ENCODE data around the gene A1BG. TPM values are rescaled to one million over a fixed set of nuclear protein-coding genes. Genes with fewer than 3 reads are reported as not detected.
"Not testable (repeated sequence)": the region's sequence is repeated elsewhere in the genome, so short reads cannot be mapped to it uniquely, and the experiment has no call there.

A1BG gene
- total RNA-seq, 1 donor from 2014 or later, result 31.5 TPM

DNA sequence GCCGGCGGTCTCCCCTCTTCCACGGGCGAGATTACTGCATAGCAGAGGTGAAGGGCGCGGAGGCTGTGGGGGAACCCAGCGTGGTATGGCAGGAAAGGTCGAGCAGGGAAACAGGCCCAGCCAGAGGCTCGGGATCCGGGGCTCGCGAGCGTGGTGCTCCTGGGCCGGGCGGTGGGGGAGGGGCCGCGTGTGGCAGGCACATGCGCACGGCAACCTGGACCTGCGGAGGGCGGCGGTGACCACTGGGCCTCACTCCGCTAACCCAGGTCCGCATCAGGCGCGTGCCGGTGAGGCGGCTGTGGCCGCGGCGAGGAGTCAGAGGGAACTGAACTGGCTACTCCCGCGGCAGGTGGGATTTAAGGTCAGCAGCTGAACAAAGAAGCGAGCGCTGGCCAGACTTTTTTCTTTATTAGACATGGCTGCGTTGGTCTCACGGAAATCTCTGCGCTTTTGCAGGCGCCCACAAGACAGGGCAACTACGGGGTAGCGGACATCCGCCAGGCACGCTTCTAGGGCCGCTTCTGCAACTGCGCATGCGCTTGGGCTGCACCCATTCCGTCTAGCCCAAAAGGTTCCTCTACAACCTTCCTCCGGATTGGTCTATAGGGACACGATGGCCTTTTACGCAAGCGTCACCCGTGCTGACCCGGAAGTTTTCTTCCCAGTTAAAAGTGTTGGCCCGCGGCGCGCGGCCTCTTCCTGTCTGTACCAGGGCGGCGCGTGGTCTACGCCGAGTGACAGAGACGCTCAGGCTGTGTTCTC lies 33.5 kb upstream of the A1BG start, which contains the start of gene RPS5:
TSS of gene RPS5 (plus strand) at position 694 of the 762 bp plus-strand sequence. CDS start 869 bp downstream, outside the sequence.
- DNase-seq (ENCODE audit: low read depth), result peak; percentile 99

- DNase-seq (ENCODE audit: low read depth), result no peak
Observed at GRCh38 chr19:58385891-58386575, 32.7 kb upstream of the A1BG start.

DNA sequence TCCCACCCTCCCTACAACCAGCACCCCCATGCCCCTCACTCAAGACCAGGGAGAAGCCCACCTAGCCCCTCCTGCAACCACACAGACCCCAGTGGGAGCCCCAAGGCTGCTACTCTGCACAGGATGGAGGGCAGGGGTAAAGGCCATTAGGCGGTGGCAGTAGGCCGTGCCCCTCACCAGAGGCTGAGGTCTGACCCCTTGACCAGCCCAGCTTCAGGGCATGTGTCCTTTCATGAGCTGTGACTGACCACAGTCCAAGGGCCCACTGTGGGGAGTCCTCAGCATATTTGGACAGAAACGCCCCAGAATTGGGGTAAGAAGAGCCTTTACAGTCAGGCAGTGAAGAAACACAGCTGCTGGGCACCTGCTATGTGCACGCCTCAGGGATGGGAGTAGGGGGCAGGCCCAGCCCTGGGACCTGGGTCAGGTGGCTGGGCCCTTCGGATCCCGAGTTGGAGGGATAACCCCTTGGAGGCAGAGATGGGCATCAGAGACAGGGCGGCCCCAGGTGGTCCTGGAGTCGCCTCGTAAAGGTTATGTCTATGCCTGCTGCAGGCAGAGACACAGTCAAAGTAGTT lies 32.1 kb upstream of the A1BG start:
- no peak for DNase-seq (ENCODE audit: low read depth)

DNA sequence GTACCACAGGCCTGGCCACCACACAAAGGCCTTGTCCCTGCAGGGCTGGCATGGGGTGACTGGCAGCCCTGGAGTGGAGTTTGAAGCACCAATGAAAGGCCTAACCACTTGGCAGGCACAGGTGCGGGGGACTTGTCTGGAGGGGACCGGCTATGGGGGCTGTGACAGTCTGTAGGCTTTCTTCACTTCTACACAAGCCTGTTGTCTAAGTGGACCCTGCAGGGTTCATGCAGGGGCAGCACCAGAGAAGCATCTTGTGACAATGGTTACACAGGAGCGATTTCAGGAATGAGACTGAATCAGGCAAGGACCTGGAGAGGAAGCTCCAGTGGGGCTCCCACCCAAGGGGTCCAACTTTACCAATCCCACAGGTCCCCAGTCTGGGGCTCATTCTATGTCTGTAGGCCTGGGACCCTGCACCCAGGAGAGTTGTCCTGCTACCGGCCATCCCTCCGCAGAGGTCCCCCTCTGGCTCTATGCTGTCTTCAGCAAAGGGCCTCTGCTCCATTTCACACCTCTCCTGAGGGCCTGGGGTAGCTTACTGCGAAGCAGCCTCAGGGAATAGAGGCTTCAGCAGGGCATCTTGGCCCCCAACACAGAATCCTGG lies 29.8 kb upstream of the A1BG start:
- DNase-seq (ENCODE audit: low read depth), result no peak

GRCh38 chr19:58381460-58382212 lies 28.3 kb upstream of the A1BG start:
- no peak for DNase-seq (ENCODE audit: low read depth)

GRCh38 chr19:58380662-58381459 lies 27.6 kb upstream of the A1BG start, which contains the start of gene ZNF837:
ZNF837 (minus strand) TSS chr19:58381030; CDS start chr19:58369332, 11,698 bp downstream.
- peak; percentile 100 for DNase-seq (ENCODE audit: low read depth)

DNA sequence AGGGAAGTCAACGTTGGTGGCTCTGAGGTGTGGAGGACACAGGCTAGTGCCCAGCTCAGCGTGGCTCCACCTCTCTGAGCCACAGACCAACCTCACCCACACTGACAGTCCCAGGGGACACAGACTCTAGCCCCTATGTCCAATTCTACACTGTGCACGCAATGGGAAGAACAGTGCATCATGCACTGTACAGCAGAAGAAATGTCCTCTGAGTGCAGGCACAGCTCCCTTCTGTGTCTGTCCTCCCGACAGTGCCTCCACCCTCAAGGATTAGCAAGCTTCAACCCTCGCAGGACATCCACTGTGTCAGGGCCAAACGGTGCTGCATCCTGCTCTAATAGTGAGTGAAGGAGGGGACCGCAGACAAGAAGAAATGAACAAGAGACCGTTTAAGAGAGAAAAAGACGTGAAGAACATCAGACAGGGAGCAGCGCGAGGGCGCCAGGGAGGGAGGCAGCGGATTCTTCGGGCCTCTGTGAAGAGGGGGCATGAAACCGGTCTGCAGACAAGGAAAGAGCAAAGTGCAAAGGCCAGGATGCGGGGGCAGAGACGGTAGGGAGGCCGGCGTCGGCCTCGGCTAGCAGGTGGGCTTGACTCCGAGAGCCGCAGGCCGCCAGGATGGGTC lies 26.9 kb upstream of the A1BG start:
- no peak for DNase-seq (ENCODE audit: low read depth)

- no peak for DNase-seq (ENCODE audit: low read depth)
Observed at GRCh38 chr19:58379246-58379645, 26.0 kb upstream of the A1BG start.

DNA sequence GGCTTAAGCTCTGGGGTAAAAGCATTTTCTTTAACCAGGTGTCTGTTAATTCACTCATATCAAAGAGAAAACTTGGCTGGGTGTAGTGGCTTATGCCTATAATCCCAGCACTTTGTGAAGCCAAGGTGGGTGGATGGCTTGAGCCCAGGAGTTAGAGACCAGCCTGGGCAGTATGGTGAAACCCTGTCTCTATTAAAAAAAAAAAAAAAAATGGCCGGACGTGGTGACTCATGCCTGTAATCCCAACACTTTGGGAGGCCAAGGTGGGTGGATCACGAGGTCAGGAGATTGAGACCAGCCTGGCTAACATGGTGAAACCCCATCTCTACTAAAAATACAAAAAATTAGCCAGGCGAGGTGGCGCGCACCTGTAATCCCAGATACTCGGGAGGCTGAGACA lies 23.4 kb upstream of the A1BG start:
- DNase-seq (ENCODE audit: low read depth), result not testable (repeated sequence)

GRCh38 chr19:58374200-58374599 lies 20.9 kb upstream of the A1BG start:
- DNase-seq (ENCODE audit: low read depth), result no peak

DNA sequence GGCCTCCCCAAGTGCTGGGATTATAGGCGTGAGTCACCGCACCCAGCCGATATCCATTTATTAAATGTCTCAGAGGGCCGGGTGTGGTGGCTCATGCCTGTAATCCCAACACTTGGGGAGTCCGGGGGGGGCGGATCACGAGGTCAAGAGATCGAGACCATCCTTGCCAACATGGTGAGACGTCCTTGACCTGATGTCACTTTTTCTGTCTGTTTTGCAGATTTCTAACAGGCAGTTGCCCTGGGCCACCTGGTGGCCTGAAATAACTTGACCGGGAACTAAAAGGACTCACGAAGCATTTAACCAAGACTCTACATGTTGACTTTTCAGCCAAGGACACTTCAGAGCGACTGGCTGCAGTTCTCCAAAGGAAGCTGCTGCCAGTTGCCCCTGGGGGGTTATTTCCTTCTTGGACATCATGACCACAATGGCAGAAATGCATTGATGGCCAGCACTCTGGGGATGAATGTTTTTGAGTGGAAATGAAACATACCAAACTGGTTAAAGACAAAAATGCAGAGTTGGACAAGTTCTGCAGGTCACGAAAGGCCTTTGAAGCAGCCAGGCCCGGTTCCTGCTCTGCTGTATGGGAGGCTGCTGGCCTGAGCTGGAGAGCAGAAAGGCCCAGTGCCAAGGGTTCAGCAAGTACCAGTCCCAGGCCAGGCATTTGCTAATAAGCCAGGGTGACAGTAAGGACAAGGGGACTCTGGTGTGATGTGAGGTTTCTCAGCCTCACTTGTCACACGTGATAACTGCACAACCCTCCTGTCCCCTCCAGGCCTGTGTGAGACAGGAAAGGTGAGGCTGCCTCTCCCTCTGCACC lies 19.2 kb upstream of the A1BG start:
- DNase-seq (ENCODE audit: low read depth), result no peak

- DNase-seq (ENCODE audit: low read depth), result no peak
Observed at GRCh38 chr19:58368561-58369360, 15.5 kb upstream of the A1BG start.

DNA sequence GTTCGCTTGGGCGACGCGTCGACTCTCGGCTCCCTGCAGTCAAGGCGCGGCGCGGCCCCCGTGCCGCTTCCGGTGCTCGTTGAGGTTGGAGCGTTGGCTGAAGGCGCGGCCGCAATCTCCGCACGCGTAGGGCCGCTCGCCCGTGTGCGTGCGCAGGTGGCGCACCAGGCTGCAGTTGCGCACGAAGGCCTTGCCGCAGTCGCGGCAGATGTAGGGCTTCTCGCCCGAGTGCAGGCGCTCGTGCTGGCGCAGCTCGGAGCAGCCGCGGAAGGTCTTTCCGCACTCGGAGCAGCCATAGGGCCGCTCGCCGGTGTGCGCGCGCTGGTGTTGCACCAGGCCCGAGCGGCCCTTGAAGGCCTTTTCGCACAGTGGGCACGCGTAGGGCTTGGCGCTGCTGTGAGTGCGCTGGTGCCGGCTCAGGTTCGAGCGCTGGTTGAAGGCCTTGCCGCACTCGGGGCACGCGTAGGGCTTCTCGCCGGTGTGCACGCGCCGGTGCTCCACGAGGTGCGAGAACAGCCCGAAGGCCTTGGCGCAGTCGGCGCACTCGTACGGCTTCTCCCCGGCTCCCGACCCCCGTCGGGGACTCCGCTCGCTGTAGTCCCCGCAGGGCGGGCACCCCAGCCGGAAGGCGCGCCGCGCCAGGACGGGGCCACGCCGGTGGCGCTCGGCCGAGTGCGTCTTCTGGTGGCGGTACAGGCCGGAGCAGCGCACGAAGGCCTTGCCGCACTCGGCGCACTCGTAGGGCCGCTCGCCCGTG lies 14.6 kb upstream of the A1BG start:
- no peak for DNase-seq (ENCODE audit: low read depth)

DNA sequence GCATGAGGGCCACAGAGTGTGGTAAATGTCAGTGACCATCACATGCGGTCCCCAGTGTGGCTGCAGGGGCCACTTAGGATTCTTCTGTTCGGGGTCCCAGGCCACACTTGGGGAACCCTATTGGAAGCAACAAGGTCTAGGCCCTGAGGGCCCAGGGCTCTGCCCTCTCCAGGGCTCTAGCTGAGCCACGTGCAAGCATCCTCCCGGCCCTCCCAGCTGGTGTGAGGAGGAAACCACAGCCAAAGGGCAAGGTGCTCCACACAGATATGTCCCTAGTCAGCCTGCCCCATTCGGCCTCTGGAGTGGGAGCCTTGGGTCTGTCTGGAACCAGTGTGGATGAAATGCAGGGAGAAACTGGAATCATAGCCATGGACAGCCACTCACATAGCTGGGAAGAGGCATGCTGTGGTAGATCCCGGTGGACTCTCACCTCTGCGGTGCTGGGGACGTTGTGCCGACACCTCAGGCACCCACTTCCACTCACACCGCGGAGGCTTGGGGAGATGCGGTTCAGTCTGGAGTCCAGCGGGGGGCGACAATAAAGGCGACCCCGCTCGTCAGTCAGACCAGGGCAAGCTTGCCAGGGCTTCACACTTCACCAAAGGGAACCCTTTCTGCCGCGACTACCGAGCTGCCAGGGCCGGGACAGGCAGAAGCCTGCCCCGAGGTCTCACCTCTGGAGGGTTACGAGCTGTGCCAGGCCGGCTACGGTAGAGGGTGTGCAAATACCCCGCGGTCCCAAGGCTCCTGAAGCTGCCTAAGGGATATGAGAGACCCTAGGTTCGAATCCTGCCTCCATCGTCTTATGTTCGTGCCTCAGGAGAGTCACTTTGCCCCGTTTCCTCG lies 13.5 kb upstream of the A1BG start:
- no peak for DNase-seq (ENCODE audit: low read depth)

GRCh38 chr19:58364146-58364545 lies 10.9 kb upstream of the A1BG start:
- no peak for DNase-seq (ENCODE audit: low read depth)

DNA sequence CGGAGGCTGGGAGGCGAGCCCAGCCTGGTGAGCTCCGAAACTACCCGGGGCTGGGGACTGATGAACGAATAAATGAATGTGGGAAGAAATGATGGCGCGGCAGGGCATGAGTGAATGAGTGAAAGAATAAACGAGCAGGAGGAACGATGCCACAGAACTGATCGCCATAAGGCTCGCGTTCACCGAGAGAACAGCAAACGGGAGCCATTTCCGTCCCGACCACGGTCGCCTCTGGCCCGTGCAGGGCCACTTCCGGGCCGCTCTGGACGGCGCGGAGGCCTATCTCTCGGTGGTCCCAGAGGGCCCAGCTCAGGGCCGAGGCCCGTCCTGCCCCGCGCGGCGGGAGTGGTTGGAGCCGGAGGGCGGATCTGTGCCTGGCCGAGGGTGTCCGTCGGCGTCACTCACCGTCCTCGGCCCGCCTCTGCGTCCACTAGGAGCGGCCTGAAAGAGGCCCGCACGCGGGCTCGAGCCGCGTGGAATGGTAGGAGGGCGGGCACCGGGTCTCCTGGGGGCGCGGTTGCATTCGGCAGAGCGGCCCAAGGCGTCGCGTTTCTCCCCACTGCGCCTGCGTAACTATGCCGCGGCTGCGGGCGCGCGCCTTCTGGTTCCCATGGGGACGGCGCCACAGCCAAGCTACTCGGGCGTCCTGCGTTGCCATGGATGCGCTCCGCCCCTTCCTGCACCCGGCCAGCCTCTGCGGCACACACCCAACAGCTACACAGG lies 9.1 kb upstream of the A1BG start, which contains the start of gene ZNF497:
TSS of gene ZNF497 (minus strand) at position 480 of the 723 bp plus-strand sequence. CDS start 5,116 bp downstream, outside the sequence.
- DNase-seq (ENCODE audit: low read depth), result peak; percentile 96
